Measurements from ENCODE around the gene GRN. TPM values are rescaled to one million over a fixed set of nuclear protein-coding genes. Genes with fewer than 3 reads are reported as not detected.

The GRN gene
- total and polyA plus RNA-seq, 2 of the 8 experiments (the other 6 are each of a cell fraction or from before 2014, with no cell fraction given) = 108 to 387 TPM

DNA sequence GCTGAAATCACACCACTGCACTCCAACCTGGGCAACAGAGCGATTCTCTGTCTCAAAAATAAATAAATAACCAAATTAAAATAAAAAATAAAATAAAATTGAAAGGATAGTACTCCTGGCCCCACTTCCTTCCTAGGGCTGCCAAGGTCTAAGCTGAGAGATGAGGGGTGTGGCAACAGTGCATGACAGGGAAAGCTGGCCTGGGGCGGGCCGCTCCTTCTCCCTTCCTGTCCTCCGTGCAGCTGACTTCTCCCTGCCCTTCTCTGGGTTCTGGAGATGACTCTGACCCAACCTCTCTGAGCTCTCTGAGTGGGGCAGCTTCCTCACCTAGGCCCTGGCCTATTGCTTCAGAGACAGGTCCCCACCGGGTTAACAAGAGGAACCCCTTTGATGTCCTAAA lies 11.7 kb upstream of the GRN start:
- FAIRE-seq (no peak), DNase-seq (ENCODE audit: low read depth in 1 of 2, low spot score in 2 of 2) (no peak)
- Histone ChIP-seq H3K4me2 (ENCODE audit: insufficient read depth in 1 of 2, low read depth in 2 of 2, low read length in 2 of 2) (no peak overlapping the region), H3K4me1 (replicated peaks in 1 of 4; ENCODE audit: control insufficient read depth in 3 of 4, insufficient read depth in 4 of 4, low read length in 3 of 4) (peaks cover 0 to 2% (median 2%) of the 10 kb centered on the region in 4 experiments; a peak in 4 of 7 replicates), H4K8ac (ENCODE audit: extremely low read depth, insufficient read depth, low read length) (no peak overlapping the region), H2AK5ac (ENCODE audit: low read depth, low read length) (no peak overlapping the region), H2BK15ac (ENCODE audit: low read length) (no peak overlapping the region), H3K79me1 (ENCODE audit: low read depth, low read length) (no peaks in the 10 kb centered on the region), H4K5ac (ENCODE audit: insufficient read length, low read depth, low read length) (no peak overlapping the region), H3K4me3 (ENCODE audit: extremely low read depth in 1 of 4, insufficient read depth in 2 of 4, low read depth in 3 of 4, low read length in 4 of 4) (no peak overlapping the region), H3K9me3 (ENCODE audit: insufficient read depth in 2 of 2, low read depth in 1 of 2, low read length in 1 of 2) (no peaks in the 10 kb centered on the region), H3K23ac (ENCODE audit: insufficient read length) (no peak overlapping the region), H3K23me2 (ENCODE audit: low read depth, low read length) (no peaks in the 10 kb centered on the region; the same call in 1 of the 2 replicates), H2BK5ac (ENCODE audit: low read depth, low read length) (no peak overlapping the region), H2BK12ac (ENCODE audit: low read depth, low read length) (no peak overlapping the region), H3K56ac (replicated peaks; ENCODE audit: insufficient read length, low read depth, low read length) (no peak overlapping the region), H2BK20ac (ENCODE audit: low read length) (no peak overlapping the region), H2AFZ (ENCODE audit: low read length) (no peak overlapping the region), H3K79me2 (ENCODE audit: control insufficient read depth in 1 of 2, insufficient read depth in 2 of 2, low read length in 2 of 2) (no peaks in the 10 kb centered on the region), H3K27me3 (replicated peaks in 1 of 4; ENCODE audit: control insufficient read depth in 3 of 4, extremely low read depth in 1 of 4, insufficient read depth in 3 of 4, low read length in 3 of 4) (peaks cover 0 to 2% (median under 1%) of the 10 kb centered on the region in 4 experiments; a peak in 1 of 7 replicates), H2BK120ac (replicated peaks; ENCODE audit: low read depth, low read length) (no peak overlapping the region), H3K18ac (ENCODE audit: extremely low read depth, low read length) (no peak overlapping the region), H3K27ac (ENCODE audit: low read depth, low read length) (no peak overlapping the region), H3K36me3 (ENCODE audit: control insufficient read depth in 2 of 4, insufficient read depth in 4 of 4, low read length in 3 of 4) (no peaks in the 10 kb centered on the region), H3K9ac (replicated peaks in 1 of 4; ENCODE audit: extremely low read depth in 1 of 4, low read depth in 3 of 4, low read length in 3 of 4) (no peak overlapping the region), H4K91ac (replicated peaks; ENCODE audit: insufficient read length, low read length) (no peak overlapping the region), H3K4ac (replicated peaks; ENCODE audit: insufficient read length, low read depth, low read length) (no peak overlapping the region), H4K20me1 (replicated peaks in 1 of 2; ENCODE audit: control insufficient read depth in 1 of 2, insufficient read depth in 2 of 2, low read length in 2 of 2) (no peaks in the 10 kb centered on the region), H3K14ac (ENCODE audit: insufficient read length) (no peak overlapping the region)
- ChIA-PET POLR2A (ENCODE audit: partially characterized antibody) (interaction anchor here (1.1 to 3.1 kb wide), 3 partner anchors 11 to 132 kb away, joined by 4 to 15 read pairs (median 4); partner anchors contain the start of gene GRN), CTCF (ENCODE audit: partially characterized antibody) (interaction anchor here (0.6 to 11.0 kb wide), 10 partner anchors 8 to 130 kb away, joined by 3 to 158 read pairs (median 10); partner anchors contain the start of genes FAM171A2 and GRN)
- 100% methylated on average over 5 of the region's 5 CpGs; no CpG with 5 or more reads in 1 of the 2 experiments for WGBS, 2 experiments (ENCODE audit: extremely low coverage in 1 of 2, insufficient coverage in 1 of 2, insufficient read length in 1 of 2, insufficient replicate concordance in 2 of 2, low coverage in 1 of 2, low lambda C conversion rate in 2 of 2, missing lambda C conversion rate in 1 of 2)
- no peak for TF ChIP-seq NRF1 (IDR thresholded peaks at IDR 0.05; ENCODE audit: low read depth, low read length)
- TF ChIP-seq RFX5 (IDR thresholded peaks at IDR 0.05; ENCODE audit: borderline replicate concordance, low read depth, low read length) = no peak
- no peak for TF ChIP-seq SRF (IDR thresholded peaks at IDR 0.05; ENCODE audit: low read depth, low read length)
- no peak for TF ChIP-seq RBBP5 (IDR thresholded peaks at IDR 0.05; ENCODE audit: borderline replicate concordance, low read depth, low read length)
- TF ChIP-seq, protein P1, sequence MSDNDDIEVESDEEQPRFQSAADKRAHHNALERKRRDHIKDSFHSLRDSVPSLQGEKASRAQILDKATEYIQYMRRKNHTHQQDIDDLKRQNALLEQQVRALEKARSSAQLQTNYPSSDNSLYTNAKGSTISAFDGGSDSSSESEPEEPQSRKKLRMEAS (IDR thresholded peaks at IDR 0.05) = no peak
- TF ChIP-seq MAFK (IDR thresholded peaks at IDR 0.05; ENCODE audit: low read depth, low read length) = no peak
- TF ChIP-seq ASH2L (IDR thresholded peaks at IDR 0.05; ENCODE audit: low read length) = no peak
- no peak for TF ChIP-seq NANOG (IDR thresholded peaks at IDR 0.05; ENCODE audit: insufficient read depth, low read depth, low read length, poor library complexity, severe bottlenecking)
- TF ChIP-seq SIN3A (conservative IDR thresholded peaks at IDR 0.05 in 1 of 2, IDR thresholded peaks at IDR 0.05 in 1 of 2; ENCODE audit: low read depth in 1 of 2, low read length in 2 of 2) = no peak
- no peak for TF ChIP-seq YY1 (IDR thresholded peaks at IDR 0.05; ENCODE audit: low read depth, low read length)
- no peak for TF ChIP-seq TAF7 (optimal IDR thresholded peaks at IDR 0.05; ENCODE audit: borderline replicate concordance, low read depth, low read length)
- no peak for TF ChIP-seq RAD21 (IDR thresholded peaks at IDR 0.05 in 1 of 2, conservative IDR thresholded peaks at IDR 0.05 in 1 of 2; ENCODE audit: low read depth in 2 of 2, low read length in 2 of 2)
- TF ChIP-seq BCL11A (IDR thresholded peaks at IDR 0.05; ENCODE audit: low read depth in 2 of 2, low read length in 2 of 2) = no peak
